ENCODE measurements around the gene BTN1A1. TPM values are rescaled to one million over a fixed set of nuclear protein-coding genes. Genes with fewer than 3 reads are reported as not detected.

Gene BTN1A1
- total and polyA plus RNA-seq, 9 of the 15 experiments (the other 6 are each of a cell fraction or from before 2014, with no cell fraction given): 0.01 to 0.15 (median 0.06) TPM; not detected in 4

DNA sequence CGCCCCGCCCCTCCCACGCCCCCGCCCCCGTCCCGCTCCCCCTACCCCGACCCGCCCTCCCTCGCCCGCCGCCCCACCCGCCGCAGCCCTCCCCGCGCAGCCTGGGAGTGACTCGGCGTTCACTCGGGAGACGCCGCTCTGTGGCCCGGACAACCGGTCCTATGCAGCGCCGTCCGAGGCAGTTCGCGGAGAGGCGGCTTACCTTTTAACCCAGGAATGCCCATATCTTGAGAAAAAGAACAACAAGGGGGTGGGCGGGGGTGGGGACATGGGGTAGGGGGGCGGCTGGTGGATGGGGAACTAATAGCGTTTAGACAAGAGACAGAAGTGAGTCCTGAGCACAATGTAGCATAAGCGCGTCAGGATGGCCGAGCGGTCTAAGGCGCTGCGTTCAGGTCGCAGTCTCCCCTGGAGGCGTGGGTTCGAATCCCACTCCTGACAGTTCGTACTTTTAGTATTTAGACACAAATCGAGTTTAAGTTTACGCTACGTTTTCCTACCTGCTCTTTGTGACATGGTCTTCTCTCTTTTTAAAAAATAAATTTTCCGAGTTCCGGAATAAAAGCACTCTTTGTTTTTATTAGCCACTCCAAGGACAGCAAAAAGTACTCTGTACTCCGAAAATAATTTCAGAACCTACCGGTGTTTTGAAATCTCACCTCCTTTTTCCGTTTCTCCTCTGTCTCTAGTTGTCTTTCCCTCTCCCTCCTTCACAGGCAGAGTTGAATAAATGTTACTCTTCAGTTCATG is 20.9 kb downstream of the BTN1A1 start (continued):
- TF ChIP-seq, protein P1, sequence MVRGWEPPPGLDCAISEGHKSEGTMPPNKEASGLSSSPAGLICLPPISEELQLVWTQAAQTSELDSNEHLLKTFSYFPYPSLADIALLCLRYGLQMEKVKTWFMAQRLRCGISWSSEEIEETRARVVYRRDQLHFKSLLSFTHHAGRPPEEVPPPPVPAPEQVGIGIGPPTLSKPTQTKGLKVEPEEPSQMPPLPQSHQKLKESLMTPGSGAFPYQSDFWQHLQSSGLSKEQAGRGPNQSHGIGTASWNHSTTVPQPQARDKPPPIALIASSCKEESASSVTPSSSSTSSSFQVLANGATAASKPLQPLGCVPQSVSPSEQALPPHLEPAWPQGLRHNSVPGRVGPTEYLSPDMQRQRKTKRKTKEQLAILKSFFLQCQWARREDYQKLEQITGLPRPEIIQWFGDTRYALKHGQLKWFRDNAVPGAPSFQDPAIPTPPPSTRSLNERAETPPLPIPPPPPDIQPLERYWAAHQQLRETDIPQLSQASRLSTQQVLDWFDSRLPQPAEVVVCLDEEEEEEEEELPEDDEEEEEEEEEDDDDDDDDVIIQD (CRISPR knock-in tag; IDR thresholded peaks at IDR 0.05): no peak
- TF ChIP-seq ARID1B (IDR thresholded peaks at IDR 0.05) (peak; percentile 49; the same call in 1 of the 2 replicates), FOXJ2 (tag; IDR thresholded peaks at IDR 0.05) (peak; percentile 61), TSC22D4 (tag; IDR thresholded peaks at IDR 0.05) (no peak), PHF8 (IDR thresholded peaks at IDR 0.05; ENCODE audit: borderline replicate concordance, low read length) (0 out of 2 replicates have a peak, but pooled peaks have one; percentile 6), CREM (IDR thresholded peaks at IDR 0.05; ENCODE audit: low read depth) (peak; percentile 18; the same call in 1 of the 2 replicates), THRAP3 (IDR thresholded peaks at IDR 0.05; ENCODE audit: borderline replicate concordance) (peak; percentile 84), PCBP2 (IDR thresholded peaks at IDR 0.05; ENCODE audit: low read depth, low read length, poor library complexity, severe bottlenecking) (no peak), ZNF24 (IDR thresholded peaks at IDR 0.05) (peak; percentile 42; the same call in 1 of the 2 replicates), MXI1 (IDR thresholded peaks at IDR 0.05; ENCODE audit: low read depth, low read length) (no peak)
- TF ChIP-seq, protein P2, sequence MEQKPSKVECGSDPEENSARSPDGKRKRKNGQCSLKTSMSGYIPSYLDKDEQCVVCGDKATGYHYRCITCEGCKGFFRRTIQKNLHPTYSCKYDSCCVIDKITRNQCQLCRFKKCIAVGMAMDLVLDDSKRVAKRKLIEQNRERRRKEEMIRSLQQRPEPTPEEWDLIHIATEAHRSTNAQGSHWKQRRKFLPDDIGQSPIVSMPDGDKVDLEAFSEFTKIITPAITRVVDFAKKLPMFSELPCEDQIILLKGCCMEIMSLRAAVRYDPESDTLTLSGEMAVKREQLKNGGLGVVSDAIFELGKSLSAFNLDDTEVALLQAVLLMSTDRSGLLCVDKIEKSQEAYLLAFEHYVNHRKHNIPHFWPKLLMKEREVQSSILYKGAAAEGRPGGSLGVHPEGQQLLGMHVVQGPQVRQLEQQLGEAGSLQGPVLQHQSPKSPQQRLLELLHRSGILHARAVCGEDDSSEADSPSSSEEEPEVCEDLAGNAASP (IDR thresholded peaks at IDR 0.05): no peak
- TF ChIP-seq, protein P3, sequence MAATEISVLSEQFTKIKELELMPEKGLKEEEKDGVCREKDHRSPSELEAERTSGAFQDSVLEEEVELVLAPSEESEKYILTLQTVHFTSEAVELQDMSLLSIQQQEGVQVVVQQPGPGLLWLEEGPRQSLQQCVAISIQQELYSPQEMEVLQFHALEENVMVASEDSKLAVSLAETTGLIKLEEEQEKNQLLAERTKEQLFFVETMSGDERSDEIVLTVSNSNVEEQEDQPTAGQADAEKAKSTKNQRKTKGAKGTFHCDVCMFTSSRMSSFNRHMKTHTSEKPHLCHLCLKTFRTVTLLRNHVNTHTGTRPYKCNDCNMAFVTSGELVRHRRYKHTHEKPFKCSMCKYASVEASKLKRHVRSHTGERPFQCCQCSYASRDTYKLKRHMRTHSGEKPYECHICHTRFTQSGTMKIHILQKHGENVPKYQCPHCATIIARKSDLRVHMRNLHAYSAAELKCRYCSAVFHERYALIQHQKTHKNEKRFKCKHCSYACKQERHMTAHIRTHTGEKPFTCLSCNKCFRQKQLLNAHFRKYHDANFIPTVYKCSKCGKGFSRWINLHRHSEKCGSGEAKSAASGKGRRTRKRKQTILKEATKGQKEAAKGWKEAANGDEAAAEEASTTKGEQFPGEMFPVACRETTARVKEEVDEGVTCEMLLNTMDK (IDR thresholded peaks at IDR 0.05; ENCODE audit: borderline replicate concordance, insufficient read depth, low read depth, low read length, poor library complexity, severe bottlenecking): peak; percentile 85
- TF ChIP-seq, protein P4, sequence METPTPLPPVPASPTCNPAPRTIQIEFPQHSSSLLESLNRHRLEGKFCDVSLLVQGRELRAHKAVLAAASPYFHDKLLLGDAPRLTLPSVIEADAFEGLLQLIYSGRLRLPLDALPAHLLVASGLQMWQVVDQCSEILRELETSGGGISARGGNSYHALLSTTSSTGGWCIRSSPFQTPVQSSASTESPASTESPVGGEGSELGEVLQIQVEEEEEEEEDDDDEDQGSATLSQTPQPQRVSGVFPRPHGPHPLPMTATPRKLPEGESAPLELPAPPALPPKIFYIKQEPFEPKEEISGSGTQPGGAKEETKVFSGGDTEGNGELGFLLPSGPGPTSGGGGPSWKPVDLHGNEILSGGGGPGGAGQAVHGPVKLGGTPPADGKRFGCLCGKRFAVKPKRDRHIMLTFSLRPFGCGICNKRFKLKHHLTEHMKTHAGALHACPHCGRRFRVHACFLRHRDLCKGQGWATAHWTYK (CRISPR knock-in tag; IDR thresholded peaks at IDR 0.05): no peak
- TF ChIP-seq, protein P5, sequence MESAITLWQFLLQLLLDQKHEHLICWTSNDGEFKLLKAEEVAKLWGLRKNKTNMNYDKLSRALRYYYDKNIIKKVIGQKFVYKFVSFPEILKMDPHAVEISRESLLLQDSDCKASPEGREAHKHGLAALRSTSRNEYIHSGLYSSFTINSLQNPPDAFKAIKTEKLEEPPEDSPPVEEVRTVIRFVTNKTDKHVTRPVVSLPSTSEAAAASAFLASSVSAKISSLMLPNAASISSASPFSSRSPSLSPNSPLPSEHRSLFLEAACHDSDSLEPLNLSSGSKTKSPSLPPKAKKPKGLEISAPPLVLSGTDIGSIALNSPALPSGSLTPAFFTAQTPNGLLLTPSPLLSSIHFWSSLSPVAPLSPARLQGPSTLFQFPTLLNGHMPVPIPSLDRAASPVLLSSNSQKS (CRISPR knock-in tag; IDR thresholded peaks at IDR 0.05): 0 out of 2 replicates have a peak, but pooled peaks have one; percentile 12
- TF ChIP-seq, protein P6, sequence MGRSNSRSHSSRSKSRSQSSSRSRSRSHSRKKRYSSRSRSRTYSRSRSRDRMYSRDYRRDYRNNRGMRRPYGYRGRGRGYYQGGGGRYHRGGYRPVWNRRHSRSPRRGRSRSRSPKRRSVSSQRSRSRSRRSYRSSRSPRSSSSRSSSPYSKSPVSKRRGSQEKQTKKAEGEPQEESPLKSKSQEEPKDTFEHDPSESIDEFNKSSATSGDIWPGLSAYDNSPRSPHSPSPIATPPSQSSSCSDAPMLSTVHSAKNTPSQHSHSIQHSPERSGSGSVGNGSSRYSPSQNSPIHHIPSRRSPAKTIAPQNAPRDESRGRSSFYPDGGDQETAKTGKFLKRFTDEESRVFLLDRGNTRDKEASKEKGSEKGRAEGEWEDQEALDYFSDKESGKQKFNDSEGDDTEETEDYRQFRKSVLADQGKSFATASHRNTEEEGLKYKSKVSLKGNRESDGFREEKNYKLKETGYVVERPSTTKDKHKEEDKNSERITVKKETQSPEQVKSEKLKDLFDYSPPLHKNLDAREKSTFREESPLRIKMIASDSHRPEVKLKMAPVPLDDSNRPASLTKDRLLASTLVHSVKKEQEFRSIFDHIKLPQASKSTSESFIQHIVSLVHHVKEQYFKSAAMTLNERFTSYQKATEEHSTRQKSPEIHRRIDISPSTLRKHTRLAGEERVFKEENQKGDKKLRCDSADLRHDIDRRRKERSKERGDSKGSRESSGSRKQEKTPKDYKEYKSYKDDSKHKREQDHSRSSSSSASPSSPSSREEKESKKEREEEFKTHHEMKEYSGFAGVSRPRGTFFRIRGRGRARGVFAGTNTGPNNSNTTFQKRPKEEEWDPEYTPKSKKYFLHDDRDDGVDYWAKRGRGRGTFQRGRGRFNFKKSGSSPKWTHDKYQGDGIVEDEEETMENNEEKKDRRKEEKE (IDR thresholded peaks at IDR 0.05; ENCODE audit: borderline replicate concordance in 1 of 2, control insufficient read depth in 1 of 2, low read depth in 2 of 2, low read length in 1 of 2): 0 out of 4 replicates have a peak, but pooled peaks of 1 of the 2 experiments have one; percentile 36
